OCI-LY3 (cell line): ENCODE results near the gene PIP4K2B.

Source experiments
- H2AFZ ChIP-seq: fragments of 200-600, 300-600 bp; shearing (Covaris generic); 2 replicates; pipeline ENCODE4 v1.6.0; 2014; ENCODE audit warnings: antibody characterized with exemption, low read depth, low read length
- H3K27ac ChIP-seq: fragments of 200-600, 300-600 bp; sonication (generic); 2 replicates; pipeline ENCODE4 v1.5.1; 2014; ENCODE audit warnings: mild to moderate bottlenecking, low read length, moderate library complexity, mixed read lengths
- H3K27me3 ChIP-seq: fragments of 200-600, 300-600 bp; sonication (generic); 2 replicates; pipeline ENCODE4 v1.6.1; 2014; ENCODE audit warnings: low read depth, low read length, mixed read lengths
- H3K36me3 ChIP-seq: fragments of 200-600, 300-600 bp; sonication (generic); replicated peaks from 2 replicates; pipeline ENCODE3; 2014; ENCODE audit warnings: low read depth, low read length, mixed read lengths
- H3K4me1 ChIP-seq: fragments of 300-600, 200-600 bp; sonication (generic); 2 replicates; pipeline ENCODE4 v1.6.1; 2014; ENCODE audit warnings: low read length, mixed read lengths
- H3K4me2 ChIP-seq: fragments of 200-600, 300-600 bp; sonication (generic); 2 replicates; pipeline ENCODE4 v1.6.1; 2014; ENCODE audit warnings: low read length, mixed read lengths
- H3K4me3 ChIP-seq: fragments of 300-600, 200-600 bp; sonication (generic); 2 replicates; pipeline ENCODE4 v1.5.1; 2014; ENCODE audit warnings: antibody characterized with exemption, mild to moderate bottlenecking, low read length, moderate library complexity
- H3K79me2 ChIP-seq: fragments of 300-600, 200-600 bp; shearing (Covaris generic); 2 replicates; pipeline ENCODE4 v1.6.1; 2014; ENCODE audit warnings: mild to moderate bottlenecking, low read length, mixed read lengths
- H3K9ac ChIP-seq: fragments of 300-600, 200-600 bp; shearing (Covaris generic); 2 replicates; pipeline ENCODE4 v1.6.0; 2014; ENCODE audit warnings: mild to moderate bottlenecking, low read length, moderate library complexity
- H3K9me3 ChIP-seq: fragments of 200-600, 300-600 bp; shearing (Covaris generic); 2 replicates; pipeline ENCODE4 v1.6.1; 2014; ENCODE audit warnings: low read length, mixed read lengths; ENCODE audit not compliant: insufficient read depth
- H4K20me1 ChIP-seq: fragments of 200-600, 300-600 bp; sonication (generic); 2 replicates; pipeline ENCODE4 v1.6.1; 2016; ENCODE audit warnings: low read length, mixed read lengths; ENCODE audit not compliant: insufficient read depth
- CTCF ChIP-seq: fragments of 200-600, 300-600 bp; sonication (generic); IDR thresholded peaks from 2 replicates; pipeline ENCODE4 v1.5.1; 2014; ENCODE audit warnings: antibody characterized with exemption, low read length, low read depth
- EZH2phosphoT487 ChIP-seq: fragments of 200-600 bp; shearing (Covaris generic); IDR thresholded peaks from 2 replicates; pipeline ENCODE4 v1.6.1; 2018; ENCODE audit warnings: antibody characterized with exemption, mixed run types, low read depth

The PIP4K2B gene

GRCh38 chr17:38761612-38762011 lies 37.7 kb downstream of the PIP4K2B start:
- no peaks in the 10 kb centered on the region for H3K27me3 ChIP-seq
- peaks cover 48% of the 10 kb centered on the region for H3K36me3 ChIP-seq
- H3K4me2 ChIP-seq: no peak overlapping the region
- H2AFZ ChIP-seq: no peak overlapping the region
- no peaks in the 10 kb centered on the region for H4K20me1 ChIP-seq
- H3K4me3 ChIP-seq: no peak overlapping the region
- no peaks in the 10 kb centered on the region for H3K4me1 ChIP-seq
- no peaks in the 10 kb centered on the region for H3K79me2 ChIP-seq
- H3K9ac ChIP-seq: no peak overlapping the region
- no peak overlapping the region for H3K27ac ChIP-seq
- TF ChIP-seq CTCF: peak; percentile 46
- no peak for TF ChIP-seq EZH2phosphoT487
- H3K9me3 ChIP-seq: no peaks in the 10 kb centered on the region

- peaks cover 26% of the 10 kb centered on the region for H3K79me2 ChIP-seq
- peaks cover 22% of the 10 kb centered on the region for H3K36me3 ChIP-seq
- no peaks in the 10 kb centered on the region for H3K27me3 ChIP-seq
- peaks cover 23% of the 10 kb centered on the region for H3K4me1 ChIP-seq
- H3K4me2 ChIP-seq: peak overlapping the region; percentile 79
- H3K27ac ChIP-seq: peak overlapping the region; percentile 61
- H3K9ac ChIP-seq: peak overlapping the region; percentile 90
- TF ChIP-seq EZH2phosphoT487: no peak
- TF ChIP-seq CTCF: no peak
- no peaks in the 10 kb centered on the region for H3K9me3 ChIP-seq
- H3K4me3 ChIP-seq: peak overlapping the region; percentile 79
- no peaks in the 10 kb centered on the region for H4K20me1 ChIP-seq
- H2AFZ ChIP-seq: no peak overlapping the region
Measured at GRCh38 chr17:38753071-38753506, 46.3 kb downstream of the PIP4K2B start.

- H3K27ac ChIP-seq: peak within 1 kb of the TSS; percentile 83
- H3K36me3 ChIP-seq: peaks cover 22% of the 10 kb centered on the region
- peak within 1 kb of the TSS; percentile 90 for H3K9ac ChIP-seq
- no peaks in the 10 kb centered on the region for H4K20me1 ChIP-seq
- peak within 1 kb of the TSS; percentile 79 for H3K4me3 ChIP-seq
- no peaks in the 10 kb centered on the region for H3K27me3 ChIP-seq
- no peaks in the 10 kb centered on the region for H3K9me3 ChIP-seq
- H3K79me2 ChIP-seq: peaks cover 30% of the 10 kb centered on the region
- peak within 1 kb of the TSS; percentile 5; the same call in 1 of the 2 replicates for H2AFZ ChIP-seq
- TF ChIP-seq EZH2phosphoT487: no peak
- TF ChIP-seq CTCF: no peak
- peak within 1 kb of the TSS; percentile 99 for H3K4me2 ChIP-seq
- peaks cover 23% of the 10 kb centered on the region for H3K4me1 ChIP-seq
Measured at GRCh38 chr17:38752308-38753070, 46.9 kb downstream of the PIP4K2B start, which contains the start of gene PSMB3. PSMB3 (plus strand) TSS chr17:38752741; CDS start chr17:38752827, 86 bp downstream.

- peak overlapping the region; percentile 99 for H3K4me2 ChIP-seq
- H3K27ac ChIP-seq: peak overlapping the region; percentile 83
- peaks cover 35% of the 10 kb centered on the region for H3K79me2 ChIP-seq
- H2AFZ ChIP-seq: peak overlapping the region; percentile 5; the same call in 1 of the 2 replicates
- H3K36me3 ChIP-seq: peaks cover 22% of the 10 kb centered on the region
- H3K4me3 ChIP-seq: peak overlapping the region; percentile 79
- H3K27me3 ChIP-seq: no peaks in the 10 kb centered on the region
- TF ChIP-seq EZH2phosphoT487 (no peak), CTCF (no peak)
- H4K20me1 ChIP-seq: no peaks in the 10 kb centered on the region
- no peaks in the 10 kb centered on the region for H3K9me3 ChIP-seq
- H3K4me1 ChIP-seq: peaks cover 23% of the 10 kb centered on the region
- H3K9ac ChIP-seq: peak overlapping the region; percentile 89
Measured at GRCh38 chr17:38751808-38752307, 47.5 kb downstream of the PIP4K2B start.
